HG02571 (cell line): ENCODE data around the gene KRTAP1-4.
"Not testable (repeated sequence)": the region's sequence is repeated elsewhere in the genome, so short reads cannot be mapped to it uniquely, and the experiment has no call there.

ENCODE experiments used
- ATAC-seq: cut with Tn5 transposase; IDR thresholded peaks from one replicate; pipeline ENCODE4 v1.9.1; 2021; ENCODE audit warnings: mild to moderate bottlenecking, moderate library complexity; ENCODE audit not compliant: unreplicated experiment

The KRTAP1-4 gene

GRCh38 chr17:41048441-41048840, 18.4 kb upstream of the KRTAP1-4 start:
- no peak for ATAC-seq

DNA sequence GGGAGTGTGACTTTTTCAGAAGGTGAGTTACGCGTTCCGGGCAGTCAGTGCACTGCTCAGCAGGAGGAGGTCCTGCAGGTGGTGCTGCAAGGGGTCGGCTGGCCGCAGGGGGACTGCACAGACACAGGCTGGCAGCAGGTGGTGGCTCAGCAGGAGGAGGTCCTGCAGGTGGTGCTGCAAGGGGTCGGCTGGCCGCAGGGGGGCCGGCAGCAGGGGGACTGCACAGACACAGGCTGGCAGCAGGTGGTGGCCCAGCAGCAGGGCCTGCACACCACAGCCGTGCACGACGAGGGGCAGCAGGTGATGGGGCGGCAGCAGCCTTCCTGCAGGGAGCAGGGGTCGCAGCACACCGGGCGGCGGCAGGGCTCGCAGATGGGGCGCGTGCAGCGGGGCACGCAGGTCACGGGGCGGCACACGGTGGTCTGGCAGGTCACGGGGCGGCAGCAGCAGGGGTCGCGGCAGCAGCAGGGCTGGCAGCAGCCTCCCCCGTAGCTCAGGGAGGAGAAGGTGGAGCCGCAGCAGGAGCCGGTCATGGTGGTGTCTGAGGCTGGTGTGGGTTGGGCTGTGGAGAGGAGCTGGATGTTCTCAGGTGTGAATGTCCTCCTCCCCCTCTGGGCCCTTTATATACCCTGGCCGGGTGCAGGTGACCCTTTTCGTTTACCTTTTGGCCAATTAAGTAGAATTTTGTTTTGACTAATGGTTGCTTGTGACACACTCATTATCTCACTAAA, 16.9 kb upstream of the KRTAP1-4 start, which contains the start of gene KRTAP2-1:
KRTAP2-1 (minus strand) TSS at position 582 of the 731 bp plus-strand sequence; CDS start at position 533, 49 bp downstream.
- not testable (repeated sequence) for ATAC-seq

DNA sequence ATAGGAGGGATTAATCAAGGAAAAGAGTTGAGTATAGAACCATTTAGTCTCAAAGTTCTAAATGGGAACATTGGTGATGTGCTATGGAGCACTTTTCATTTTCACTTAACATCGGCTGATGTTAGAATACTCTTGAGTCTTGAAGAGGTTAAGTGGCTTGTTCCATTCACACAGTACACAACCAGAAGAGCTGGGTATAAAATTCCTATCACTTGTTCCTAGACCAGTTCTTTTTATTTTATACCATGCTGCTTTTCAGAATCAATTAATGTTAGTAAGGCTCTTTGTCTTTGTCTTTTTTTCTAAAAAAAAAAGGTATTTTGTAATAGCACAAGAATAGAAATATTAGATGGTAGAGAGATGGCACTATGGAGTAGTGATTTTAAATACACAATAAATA, 13.0 kb upstream of the KRTAP1-4 start:
- ATAC-seq, result no peak

DNA sequence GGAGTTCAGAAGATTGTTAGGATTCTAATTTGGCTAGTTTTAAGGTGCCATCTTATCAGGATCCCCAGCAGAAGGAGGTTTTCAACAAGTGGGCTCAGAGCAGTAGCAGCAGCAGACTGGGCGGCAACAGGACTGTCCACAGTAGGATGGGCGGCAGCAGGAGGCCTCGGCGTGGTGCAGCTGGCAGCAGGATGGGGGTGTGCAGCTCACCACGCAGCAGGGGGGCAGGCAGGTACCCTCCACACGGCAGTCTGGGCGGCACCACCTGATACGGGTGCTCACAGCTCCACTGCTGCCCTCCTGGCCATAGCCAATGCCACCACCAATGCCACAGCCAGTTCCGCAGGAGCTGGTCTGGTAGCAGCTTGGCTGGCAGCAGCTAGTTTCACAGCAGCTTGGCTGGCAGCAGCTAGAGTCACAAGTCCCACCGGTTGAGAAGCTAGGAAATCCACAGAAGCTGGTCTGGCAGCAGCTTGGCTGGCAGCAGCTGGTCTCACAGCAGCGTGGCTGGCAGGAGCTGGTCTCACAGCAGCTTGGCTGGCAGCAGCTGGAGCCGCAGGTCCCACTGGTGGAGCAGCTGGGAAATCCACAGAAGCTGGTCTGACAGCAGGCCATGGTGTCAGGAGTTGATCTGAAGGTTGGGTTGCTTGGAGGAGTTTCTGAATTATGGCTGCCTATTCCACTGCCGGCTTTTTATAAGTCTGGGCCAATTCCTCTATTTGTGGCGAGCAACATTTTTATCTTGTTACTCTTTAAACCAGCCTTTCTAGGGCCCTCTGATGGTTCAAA, 11.0 kb upstream of the KRTAP1-4 start, which contains the start of gene KRTAP1-1:
KRTAP1-1 (minus strand) TSS at position 668 of the 789 bp plus-strand sequence; CDS start at position 615, 53 bp downstream.
- not testable (repeated sequence) for ATAC-seq

DNA sequence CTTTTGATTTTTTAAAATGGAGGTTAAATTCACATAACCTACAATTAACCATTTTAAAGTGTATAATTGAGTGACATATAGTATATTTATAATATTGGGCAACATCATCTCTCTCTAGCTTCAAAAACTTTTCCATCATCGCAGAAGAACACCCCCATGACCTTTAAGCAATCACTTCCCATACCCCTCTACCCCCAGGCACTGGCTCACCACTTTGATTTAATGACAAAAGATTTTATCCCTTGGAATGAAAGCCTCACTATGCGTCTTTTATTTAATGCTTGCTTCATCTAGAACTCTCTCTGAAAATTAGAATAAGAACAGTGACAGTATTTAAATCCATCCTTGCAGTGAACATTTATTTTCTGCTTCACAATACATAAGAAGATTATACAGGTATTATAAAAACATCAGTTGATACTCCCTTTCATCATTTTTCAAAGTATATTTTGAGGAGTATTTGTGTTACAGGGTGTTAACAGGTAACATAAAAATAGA, 7.9 kb upstream of the KRTAP1-4 start:
- ATAC-seq, result no peak

- ATAC-seq, result not testable (repeated sequence)
These were observed 4.4 kb upstream of the KRTAP1-4 start, which contains the start of gene KRTAP1-3 for GRCh38 chr17:41034346-41034935. KRTAP1-3 (minus strand) TSS chr17:41034874; CDS start chr17:41034821, 53 bp downstream.

DNA sequence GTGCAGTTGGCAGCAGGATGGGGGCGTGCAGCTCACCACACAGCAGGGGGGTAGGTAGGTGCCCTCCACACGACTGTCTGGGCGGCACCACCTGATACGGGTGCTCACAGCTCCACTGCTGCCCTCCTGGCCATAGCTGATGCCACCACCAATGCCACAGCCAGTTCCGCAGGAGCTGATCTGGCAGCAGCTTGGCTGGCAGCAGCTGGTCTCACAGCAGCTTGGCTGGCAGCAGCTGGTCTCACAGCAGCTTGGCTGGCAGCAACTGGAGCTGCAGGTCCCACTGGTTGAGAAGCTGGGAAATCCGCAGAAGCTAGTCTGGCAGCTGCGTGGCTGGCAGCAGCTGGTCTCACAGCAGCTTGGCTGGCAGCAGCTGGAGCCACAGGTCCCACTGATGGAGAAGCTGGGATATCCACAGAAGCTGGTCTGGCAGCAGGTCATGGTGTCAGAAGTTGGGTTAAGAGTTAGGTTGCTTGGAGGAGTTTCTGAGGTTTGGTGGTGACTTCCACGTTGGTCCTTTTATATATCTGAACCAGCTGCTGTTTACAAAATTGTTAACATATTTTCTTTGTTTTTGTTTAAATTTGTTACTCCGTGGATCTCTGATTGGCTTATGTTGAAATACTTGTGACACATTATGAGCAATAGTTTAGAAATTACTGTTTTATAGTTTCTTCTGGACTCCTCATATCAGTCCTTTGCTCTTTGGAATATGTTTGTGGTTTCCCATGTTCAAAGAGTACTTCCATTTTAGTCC, 3.1 kb downstream of the KRTAP1-4 start, which contains the start of gene KRTAP1-5:
KRTAP1-5 (minus strand) TSS at position 494 of the 757 bp plus-strand sequence; CDS start at position 441, 53 bp downstream.
- no peak for ATAC-seq

- no peak for ATAC-seq
These were observed 5.3 kb downstream of the KRTAP1-4 start for GRCh38 chr17:41024697-41025096.

GRCh38 chr17:41020336-41020735, 9.7 kb downstream of the KRTAP1-4 start:
- ATAC-seq, result no peak

DNA sequence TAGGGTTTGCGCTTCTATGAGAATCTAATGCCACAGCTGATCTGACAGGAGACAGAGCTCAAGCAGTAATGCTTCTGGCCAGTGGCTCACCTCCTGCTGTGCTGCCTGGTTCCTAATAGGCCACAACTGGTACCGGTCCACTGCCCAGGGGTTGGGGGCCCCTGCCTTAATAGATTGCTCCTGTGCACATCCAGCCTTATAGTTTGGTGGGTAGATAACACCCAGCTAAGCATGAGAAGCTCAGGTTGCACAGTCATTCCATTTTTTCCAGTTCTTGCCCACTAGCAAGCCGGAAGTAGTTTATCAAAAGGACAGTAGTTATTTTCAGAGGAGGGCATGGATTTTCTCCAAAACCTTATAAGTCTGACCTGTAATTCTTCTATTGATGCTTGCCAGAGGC, 10.6 kb downstream of the KRTAP1-4 start:
- no peak for ATAC-seq

DNA sequence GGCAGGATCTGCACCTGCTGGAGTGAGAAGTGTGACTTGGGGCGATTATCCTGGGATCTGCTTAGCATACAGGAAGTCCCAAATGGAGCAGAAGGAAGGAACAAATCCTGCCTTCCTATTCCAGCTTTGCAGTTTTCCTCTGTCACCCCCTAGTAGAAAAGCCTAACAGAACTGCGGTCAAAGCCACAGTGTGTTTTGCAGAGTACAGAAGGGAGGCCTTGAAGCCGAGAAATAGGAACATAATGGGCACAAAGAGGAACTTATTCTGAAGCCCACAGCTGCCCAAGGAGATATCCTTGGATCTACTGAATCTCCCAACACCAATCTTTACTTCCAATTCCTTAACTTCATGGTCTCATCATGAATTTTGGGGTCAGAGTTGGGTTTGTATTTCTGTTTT, 11.5 kb downstream of the KRTAP1-4 start:
- no peak for ATAC-seq

DNA sequence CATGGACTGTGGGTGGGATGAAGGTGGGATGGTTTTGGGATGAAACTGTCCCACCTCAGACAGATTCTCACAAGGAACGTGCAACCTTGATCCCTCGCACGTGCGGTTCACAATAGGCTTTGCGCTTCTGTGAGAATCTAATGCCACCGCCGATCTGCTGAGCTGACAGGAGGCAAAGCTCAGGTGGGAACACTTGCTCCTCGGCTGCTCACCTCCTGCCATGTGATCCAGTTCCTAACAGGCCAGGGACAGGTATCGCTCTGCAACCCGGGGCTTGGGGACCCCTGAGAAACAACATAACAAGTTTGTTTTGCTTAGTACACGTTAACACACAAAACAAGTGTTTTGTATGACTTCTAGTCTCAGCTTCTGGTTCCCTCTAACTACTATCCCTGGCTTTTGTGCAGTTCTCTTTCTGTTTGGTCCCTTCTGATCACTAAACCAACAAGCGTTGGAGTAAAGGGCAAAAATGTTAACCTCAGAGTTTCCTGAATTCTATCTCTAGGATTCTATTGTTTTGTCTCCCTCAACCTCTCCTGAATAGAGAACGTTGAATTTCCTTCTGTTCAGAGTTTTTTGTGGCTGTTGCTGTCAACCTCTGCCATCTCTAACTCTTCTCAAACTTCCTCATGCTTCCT, 13.3 kb downstream of the KRTAP1-4 start:
- no peak for ATAC-seq

GRCh38 chr17:41015454-41015853, 14.5 kb downstream of the KRTAP1-4 start:
- no peak for ATAC-seq

DNA sequence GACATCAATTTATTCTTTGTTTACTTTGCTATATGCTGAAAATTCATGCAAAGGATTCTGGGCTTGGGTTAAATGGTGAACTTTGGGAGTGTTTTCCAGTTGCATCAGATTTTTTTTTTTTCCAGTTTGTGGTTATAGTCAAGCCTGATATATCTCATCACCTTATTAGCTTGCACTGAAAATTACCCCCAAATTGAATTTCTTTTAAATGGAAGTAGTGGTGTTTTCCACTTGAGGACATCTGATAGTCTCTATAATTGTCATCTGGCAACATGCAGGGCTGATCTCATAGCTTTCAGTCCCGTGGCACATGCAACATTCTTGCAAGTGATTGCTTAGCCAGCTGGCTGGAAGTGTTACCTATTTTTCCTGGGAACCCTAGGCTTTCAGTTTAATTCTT, 16.4 kb downstream of the KRTAP1-4 start:
- no peak for ATAC-seq

GRCh38 chr17:41013181-41013580, 16.8 kb downstream of the KRTAP1-4 start:
- ATAC-seq, result no peak

GRCh38 chr17:41012326-41013120, 17.5 kb downstream of the KRTAP1-4 start:
- ATAC-seq, result no peak

- no peak for ATAC-seq
These were observed 19.6 kb downstream of the KRTAP1-4 start for GRCh38 chr17:41010441-41010840.

GRCh38 chr17:41009936-41010335, 20.1 kb downstream of the KRTAP1-4 start:
- no peak for ATAC-seq

DNA sequence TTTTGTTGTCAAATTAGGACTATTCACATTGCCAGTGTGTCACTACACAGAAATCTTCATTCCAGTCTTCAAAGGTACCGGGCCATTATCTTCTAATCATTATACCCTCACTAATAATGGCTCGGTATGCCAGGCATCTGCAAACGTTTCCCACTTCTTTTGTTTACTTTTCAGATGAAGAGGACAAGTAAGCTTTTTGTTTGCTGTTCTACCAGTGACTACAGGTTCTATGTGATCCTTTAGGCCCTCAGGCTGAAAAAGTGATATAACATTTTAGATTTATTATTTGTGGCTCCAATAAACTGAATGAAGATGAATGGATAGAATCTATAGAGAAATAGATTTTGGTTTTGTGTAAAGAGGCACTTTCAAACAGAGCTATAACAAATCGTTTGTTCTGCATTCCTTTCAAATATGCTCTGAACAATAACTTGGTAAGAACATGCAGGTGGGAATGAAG, 20.7 kb downstream of the KRTAP1-4 start:
- no peak for ATAC-seq
